ENCODE measurements around the gene LCN15.

LCN15 gene

DNA sequence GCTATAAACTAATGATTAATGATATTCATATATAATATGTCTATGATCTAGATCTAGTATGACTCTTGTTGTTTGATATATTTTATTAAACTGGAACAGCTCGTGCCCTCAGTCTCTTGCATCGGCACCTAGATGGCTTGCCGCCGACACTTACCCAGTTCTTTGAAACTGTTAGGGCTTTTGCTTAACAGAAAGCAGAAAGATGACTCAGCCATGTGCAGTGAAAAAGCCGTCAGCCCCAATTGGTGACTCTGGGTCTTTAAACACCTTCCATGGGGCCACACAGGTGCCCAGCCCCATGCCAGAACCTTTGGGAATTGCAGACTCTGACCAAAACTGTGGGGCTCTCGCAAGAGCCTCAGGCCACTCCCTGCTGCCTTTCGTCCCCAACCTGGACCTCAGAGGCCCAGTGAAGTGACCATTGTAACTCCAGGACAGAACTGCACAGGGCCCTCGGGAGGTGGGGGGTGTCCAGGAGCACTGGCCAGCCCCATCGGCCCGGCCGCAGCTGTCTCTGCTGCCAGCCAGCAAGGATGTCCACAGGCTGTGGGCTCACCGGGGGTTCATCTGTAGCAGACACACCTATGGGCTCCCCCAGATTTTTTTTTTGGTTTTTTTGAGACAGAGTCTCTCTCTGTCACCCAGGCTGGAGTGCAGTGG lies 29.4 kb downstream of the LCN15 start:
- TF ChIP-seq ZFP30 (CRISPR knock-in tag; IDR thresholded peaks at IDR 0.05): no peak
- TF ChIP-seq RARB (CRISPR knock-in tag; IDR thresholded peaks at IDR 0.05): no peak
- TF ChIP-seq PPARA (CRISPR knock-in tag; IDR thresholded peaks at IDR 0.05; ENCODE audit: borderline replicate concordance): no peak
- no peak for TF ChIP-seq ZNF8 (CRISPR knock-in tag; IDR thresholded peaks at IDR 0.05)
- TF ChIP-seq SNAI2 (CRISPR knock-in tag; IDR thresholded peaks at IDR 0.05): no peak
- no peak for TF ChIP-seq ZFP3 (CRISPR knock-in tag; IDR thresholded peaks at IDR 0.05)
- no peak for TF ChIP-seq GLIS3 (CRISPR knock-in tag; IDR thresholded peaks at IDR 0.05)
- TF ChIP-seq, protein P1, sequence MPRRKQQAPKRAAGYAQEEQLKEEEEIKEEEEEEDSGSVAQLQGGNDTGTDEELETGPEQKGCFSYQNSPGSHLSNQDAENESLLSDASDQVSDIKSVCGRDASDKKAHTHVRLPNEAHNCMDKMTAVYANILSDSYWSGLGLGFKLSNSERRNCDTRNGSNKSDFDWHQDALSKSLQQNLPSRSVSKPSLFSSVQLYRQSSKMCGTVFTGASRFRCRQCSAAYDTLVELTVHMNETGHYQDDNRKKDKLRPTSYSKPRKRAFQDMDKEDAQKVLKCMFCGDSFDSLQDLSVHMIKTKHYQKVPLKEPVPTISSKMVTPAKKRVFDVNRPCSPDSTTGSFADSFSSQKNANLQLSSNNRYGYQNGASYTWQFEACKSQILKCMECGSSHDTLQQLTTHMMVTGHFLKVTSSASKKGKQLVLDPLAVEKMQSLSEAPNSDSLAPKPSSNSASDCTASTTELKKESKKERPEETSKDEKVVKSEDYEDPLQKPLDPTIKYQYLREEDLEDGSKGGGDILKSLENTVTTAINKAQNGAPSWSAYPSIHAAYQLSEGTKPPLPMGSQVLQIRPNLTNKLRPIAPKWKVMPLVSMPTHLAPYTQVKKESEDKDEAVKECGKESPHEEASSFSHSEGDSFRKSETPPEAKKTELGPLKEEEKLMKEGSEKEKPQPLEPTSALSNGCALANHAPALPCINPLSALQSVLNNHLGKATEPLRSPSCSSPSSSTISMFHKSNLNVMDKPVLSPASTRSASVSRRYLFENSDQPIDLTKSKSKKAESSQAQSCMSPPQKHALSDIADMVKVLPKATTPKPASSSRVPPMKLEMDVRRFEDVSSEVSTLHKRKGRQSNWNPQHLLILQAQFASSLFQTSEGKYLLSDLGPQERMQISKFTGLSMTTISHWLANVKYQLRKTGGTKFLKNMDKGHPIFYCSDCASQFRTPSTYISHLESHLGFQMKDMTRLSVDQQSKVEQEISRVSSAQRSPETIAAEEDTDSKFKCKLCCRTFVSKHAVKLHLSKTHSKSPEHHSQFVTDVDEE (CRISPR knock-in tag; IDR thresholded peaks at IDR 0.05): no peak
- no peak for TF ChIP-seq CSDC2 (CRISPR knock-in tag; IDR thresholded peaks at IDR 0.05)
- no peak for TF ChIP-seq ZC3H10 (CRISPR knock-in tag; IDR thresholded peaks at IDR 0.05)
- TF ChIP-seq ZNF565 (CRISPR knock-in tag; conservative IDR thresholded peaks at IDR 0.05; ENCODE audit: low read depth): no peak
- TF ChIP-seq ARNTL (CRISPR knock-in tag; IDR thresholded peaks at IDR 0.05; ENCODE audit: borderline replicate concordance, low read depth): no peak
- TF ChIP-seq ESRRG (CRISPR knock-in tag; IDR thresholded peaks at IDR 0.05): no peak
- TF ChIP-seq ZNF70 (CRISPR knock-in tag; IDR thresholded peaks at IDR 0.05): no peak
- TF ChIP-seq ISL1 (CRISPR knock-in tag; IDR thresholded peaks at IDR 0.05): no peak
- no peak for TF ChIP-seq TOX (CRISPR knock-in tag; IDR thresholded peaks at IDR 0.05; ENCODE audit: borderline replicate concordance)
- TF ChIP-seq, protein P2, sequence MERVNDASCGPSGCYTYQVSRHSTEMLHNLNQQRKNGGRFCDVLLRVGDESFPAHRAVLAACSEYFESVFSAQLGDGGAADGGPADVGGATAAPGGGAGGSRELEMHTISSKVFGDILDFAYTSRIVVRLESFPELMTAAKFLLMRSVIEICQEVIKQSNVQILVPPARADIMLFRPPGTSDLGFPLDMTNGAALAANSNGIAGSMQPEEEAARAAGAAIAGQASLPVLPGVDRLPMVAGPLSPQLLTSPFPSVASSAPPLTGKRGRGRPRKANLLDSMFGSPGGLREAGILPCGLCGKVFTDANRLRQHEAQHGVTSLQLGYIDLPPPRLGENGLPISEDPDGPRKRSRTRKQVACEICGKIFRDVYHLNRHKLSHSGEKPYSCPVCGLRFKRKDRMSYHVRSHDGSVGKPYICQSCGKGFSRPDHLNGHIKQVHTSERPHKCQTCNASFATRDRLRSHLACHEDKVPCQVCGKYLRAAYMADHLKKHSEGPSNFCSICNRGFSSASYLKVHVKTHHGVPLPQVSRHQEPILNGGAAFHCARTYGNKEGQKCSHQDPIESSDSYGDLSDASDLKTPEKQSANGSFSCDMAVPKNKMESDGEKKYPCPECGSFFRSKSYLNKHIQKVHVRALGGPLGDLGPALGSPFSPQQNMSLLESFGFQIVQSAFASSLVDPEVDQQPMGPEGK (CRISPR knock-in tag; IDR thresholded peaks at IDR 0.05; ENCODE audit: borderline replicate concordance): no peak
- no peak for TF ChIP-seq BACH2 (CRISPR knock-in tag; IDR thresholded peaks at IDR 0.05; ENCODE audit: borderline replicate concordance)
- no peak; the same call in 2 of the 3 replicates for ATAC-seq

DNA sequence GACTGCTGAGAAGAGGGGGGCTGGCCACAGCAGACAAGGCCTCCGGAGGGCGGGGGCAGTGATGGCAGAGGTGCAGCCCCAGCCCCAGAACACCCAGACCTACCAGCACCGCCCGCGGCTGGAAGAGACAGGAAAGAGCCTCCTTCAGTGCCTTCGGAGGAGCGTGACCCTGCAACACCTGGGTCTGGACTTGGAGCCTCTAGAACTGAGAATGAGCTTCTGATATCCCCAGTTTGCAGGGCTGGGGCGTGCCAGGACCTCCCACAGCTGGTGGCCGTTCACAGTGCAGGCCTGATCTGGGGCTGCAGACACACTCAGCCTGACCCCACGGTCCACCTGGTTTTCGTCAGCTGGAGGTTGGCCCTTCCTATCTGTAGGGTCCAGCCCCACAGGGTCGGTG lies 30.7 kb downstream of the LCN15 start:
- TF ChIP-seq ZNF565 (CRISPR knock-in tag; conservative IDR thresholded peaks at IDR 0.05; ENCODE audit: low read depth) (no peak), OSR1 (CRISPR knock-in tag; IDR thresholded peaks at IDR 0.05) (no peak), SNAI2 (CRISPR knock-in tag; IDR thresholded peaks at IDR 0.05) (no peak), TCF4 (CRISPR knock-in tag; IDR thresholded peaks at IDR 0.05; ENCODE audit: borderline replicate concordance) (no peak), RARB (CRISPR knock-in tag; IDR thresholded peaks at IDR 0.05) (no peak), GLIS3 (CRISPR knock-in tag; IDR thresholded peaks at IDR 0.05) (no peak), ZFP3 (CRISPR knock-in tag; IDR thresholded peaks at IDR 0.05) (no peak), PPARA (CRISPR knock-in tag; IDR thresholded peaks at IDR 0.05; ENCODE audit: borderline replicate concordance) (no peak)
- TF ChIP-seq, protein P3, sequence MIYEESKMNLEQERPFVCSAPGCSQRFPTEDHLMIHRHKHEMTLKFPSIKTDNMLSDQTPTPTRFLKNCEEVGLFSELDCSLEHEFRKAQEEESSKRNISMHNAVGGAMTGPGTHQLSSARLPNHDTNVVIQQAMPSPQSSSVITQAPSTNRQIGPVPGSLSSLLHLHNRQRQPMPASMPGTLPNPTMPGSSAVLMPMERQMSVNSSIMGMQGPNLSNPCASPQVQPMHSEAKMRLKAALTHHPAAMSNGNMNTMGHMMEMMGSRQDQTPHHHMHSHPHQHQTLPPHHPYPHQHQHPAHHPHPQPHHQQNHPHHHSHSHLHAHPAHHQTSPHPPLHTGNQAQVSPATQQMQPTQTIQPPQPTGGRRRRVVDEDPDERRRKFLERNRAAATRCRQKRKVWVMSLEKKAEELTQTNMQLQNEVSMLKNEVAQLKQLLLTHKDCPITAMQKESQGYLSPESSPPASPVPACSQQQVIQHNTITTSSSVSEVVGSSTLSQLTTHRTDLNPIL (CRISPR knock-in tag; IDR thresholded peaks at IDR 0.05; ENCODE audit: low read depth): no peak
- TF ChIP-seq, protein P1 (CRISPR knock-in tag; IDR thresholded peaks at IDR 0.05): no peak
- TF ChIP-seq, protein P2 (CRISPR knock-in tag; IDR thresholded peaks at IDR 0.05; ENCODE audit: borderline replicate concordance): no peak
- TF ChIP-seq, protein P4, sequence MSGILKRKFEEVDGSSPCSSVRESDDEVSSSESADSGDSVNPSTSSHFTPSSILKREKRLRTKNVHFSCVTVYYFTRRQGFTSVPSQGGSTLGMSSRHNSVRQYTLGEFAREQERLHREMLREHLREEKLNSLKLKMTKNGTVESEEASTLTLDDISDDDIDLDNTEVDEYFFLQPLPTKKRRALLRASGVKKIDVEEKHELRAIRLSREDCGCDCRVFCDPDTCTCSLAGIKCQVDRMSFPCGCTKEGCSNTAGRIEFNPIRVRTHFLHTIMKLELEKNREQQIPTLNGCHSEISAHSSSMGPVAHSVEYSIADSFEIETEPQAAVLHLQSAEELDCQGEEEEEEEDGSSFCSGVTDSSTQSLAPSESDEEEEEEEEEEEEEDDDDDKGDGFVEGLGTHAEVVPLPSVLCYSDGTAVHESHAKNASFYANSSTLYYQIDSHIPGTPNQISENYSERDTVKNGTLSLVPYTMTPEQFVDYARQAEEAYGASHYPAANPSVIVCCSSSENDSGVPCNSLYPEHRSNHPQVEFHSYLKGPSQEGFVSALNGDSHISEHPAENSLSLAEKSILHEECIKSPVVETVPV (CRISPR knock-in tag; IDR thresholded peaks at IDR 0.05): no peak
- ATAC-seq: no peak

All from SK-N-SH treated with all-trans-retinoic acid at 6 μM for 48 hours (cell line).